IMR-90 (cell line): ENCODE measurements around the gene HEATR5A. TPM values are rescaled to one million over a fixed set of nuclear protein-coding genes. Genes with fewer than 3 reads are reported as not detected.

Experiments
- ATAC-seq: fragments of 200-7000 bp; cut with Tn5 transposase; 2 replicates; pipeline ENCODE4 v1.9.1; 2020; ENCODE audit warnings: low read depth, mild to moderate bottlenecking, moderate library complexity
- BruUV-seq: library from RNA; stranded (reverse); fragments of 400-500 nt; replicated peaks from 2 replicates; lab custom pipeline; 2021; lab: Mats Ljungman, UMichigan
- CTCF ChIA-PET: fragments of 300-600 bp; formaldehyde crosslinking; extraction: SDS; loops from one replicate; lab custom pipeline; 2021; ENCODE audit warnings: antibody characterized with exemption; lab: Yijun Ruan, JAX
- POLR2A ChIA-PET: fragments of 300-600 bp; sonication (Branson Sonifier 250); formaldehyde crosslinking; loops from one replicate; lab custom pipeline; 2022; ENCODE audit warnings: antibody characterized with exemption; ENCODE audit not compliant: unreplicated experiment; lab: Charles Lee
- DNase-seq: peaks from one replicate; pipeline ENCODE4 v3.0.0; 2013
- H2AFZ ChIP-seq: replicated peaks from 2 replicates; pipeline ENCODE3; 2013; ENCODE audit warnings: low read length, mild to moderate bottlenecking; ENCODE audit not compliant: poor library complexity
- H2AK5ac ChIP-seq: 2 replicates; pipeline ENCODE4 v1.6.1; 2013; ENCODE audit warnings: low read depth, low read length, inconsistent platforms
- H2AK9ac ChIP-seq: replicated peaks from 2 replicates; pipeline ENCODE3; 2013; ENCODE audit warnings: mild to moderate bottlenecking, low read depth, low read length, moderate library complexity; ENCODE audit not compliant: poor library complexity
- H2BK120ac ChIP-seq: 2 replicates; pipeline ENCODE4 v1.6.1; 2013; ENCODE audit warnings: low read depth, low read length, inconsistent platforms
- H2BK15ac ChIP-seq: 3 replicates; pipeline ENCODE4 v1.6.1; 2013; ENCODE audit warnings: low read depth, low read length, inconsistent platforms
- H2BK20ac ChIP-seq: 2 replicates; pipeline ENCODE4 v1.6.1; 2013; ENCODE audit warnings: low read depth, mild to moderate bottlenecking, inconsistent platforms, low read length, moderate library complexity
- H2BK5ac ChIP-seq: 2 replicates; pipeline ENCODE4 v1.6.1; 2013; ENCODE audit warnings: mild to moderate bottlenecking, low read depth, low read length, inconsistent platforms; ENCODE audit not compliant: poor library complexity, severe bottlenecking
- H3K14ac ChIP-seq: replicated peaks from 2 replicates; pipeline ENCODE4 v1.6.1; 2013; ENCODE audit warnings: low read depth, low read length, inconsistent platforms
- H3K18ac ChIP-seq: 2 replicates; pipeline ENCODE4 v1.6.1; 2013; ENCODE audit warnings: low read depth, low read length, control low read depth
- H3K23ac ChIP-seq: 2 replicates; pipeline ENCODE4 v1.6.1; 2013; ENCODE audit warnings: low read depth, low read length, inconsistent platforms
- H3K27ac ChIP-seq: 2 replicates; pipeline ENCODE4 v1.5.1; 2013; ENCODE audit warnings: mild to moderate bottlenecking, control low read depth, low read length; ENCODE audit not compliant: insufficient read depth
- H3K27me3 ChIP-seq: 2 replicates; pipeline ENCODE4 v1.6.1; 2013; ENCODE audit warnings: low read length; ENCODE audit not compliant: control insufficient read depth, insufficient read depth
- H3K36me3 ChIP-seq: 2 replicates; pipeline ENCODE4 v1.6.1; 2013; ENCODE audit warnings: low read length, mixed read lengths; ENCODE audit not compliant: control insufficient read depth, insufficient read depth
- H3K4ac ChIP-seq: 2 replicates; pipeline ENCODE4 v1.6.1; 2013; ENCODE audit warnings: low read depth, low read length, inconsistent platforms
- H3K4me1 ChIP-seq: 2 replicates; pipeline ENCODE4 v1.6.1; 2013; ENCODE audit warnings: low read length, mixed read lengths; ENCODE audit not compliant: control insufficient read depth, insufficient read depth
- H3K4me2 ChIP-seq: 2 replicates; pipeline ENCODE4 v1.6.1; 2013; ENCODE audit warnings: low read depth, mild to moderate bottlenecking, control low read depth, low read length, moderate library complexity
- H3K4me3 ChIP-seq: 2 replicates; pipeline ENCODE4 v1.5.1; 2013; ENCODE audit warnings: low read depth, mild to moderate bottlenecking, control low read depth, low read length, moderate library complexity; ENCODE audit not compliant: insufficient read depth
- H3K56ac ChIP-seq: 2 replicates; pipeline ENCODE4 v1.6.1; 2013; ENCODE audit warnings: low read length, inconsistent platforms; ENCODE audit not compliant: insufficient read depth; ENCODE audit errors: extremely low read depth
- H3K79me1 ChIP-seq, 2 experiments: 2 replicates each; pipeline ENCODE4 v1.6.1; 2013; ENCODE audit warnings: low read length in 2 of 2, inconsistent platforms in 1 of 2, low read depth in 1 of 2
- H3K9ac ChIP-seq: 2 replicates; pipeline ENCODE4 v1.6.1; 2013; ENCODE audit warnings: low read depth, low read length, control low read depth
- H3K9me1 ChIP-seq: 2 replicates; pipeline ENCODE4 v1.6.1; 2013; ENCODE audit warnings: low read length, inconsistent platforms; ENCODE audit not compliant: insufficient read depth
- H3K9me3 ChIP-seq: 2 replicates; pipeline ENCODE4 v1.6.1; 2013; ENCODE audit warnings: low read length; ENCODE audit not compliant: control insufficient read depth, insufficient read depth
- H4K20me1 ChIP-seq: 2 replicates; pipeline ENCODE4 v1.6.1; 2013; ENCODE audit warnings: low read length, inconsistent platforms; ENCODE audit not compliant: insufficient read depth
- H4K5ac ChIP-seq: 2 replicates; pipeline ENCODE4 v1.6.1; 2013; ENCODE audit warnings: mild to moderate bottlenecking, low read depth, low read length, control low read depth
- H4K8ac ChIP-seq, 2 experiments: 2 replicates each; pipeline ENCODE4 v1.6.1; 2013; ENCODE audit warnings: low read depth in 2 of 2, low read length in 2 of 2, control low read depth in 1 of 2, inconsistent platforms in 1 of 2
- H4K91ac ChIP-seq: 2 replicates; pipeline ENCODE4 v1.6.1; 2013; ENCODE audit warnings: low read depth, low read length, inconsistent platforms; ENCODE audit not compliant: insufficient read depth
- CEBPB ChIP-seq: IDR thresholded peaks from 2 replicates; pipeline ENCODE4 v1.6.1; 2012; ENCODE audit warnings: low read depth, low read length, improper control_type of control experiment
- CHD1 ChIP-seq: IDR thresholded peaks from 2 replicates; pipeline ENCODE4 v1.6.1; 2012; ENCODE audit warnings: low read depth, low read length, improper control_type of control experiment
- CTCF ChIP-seq: conservative IDR thresholded peaks from 2 replicates; pipeline ENCODE4 v1.5.1; 2012; ENCODE audit warnings: mild to moderate bottlenecking, low read depth, low read length, improper control_type of control experiment
- FOS ChIP-seq: fragments of 150-350 bp; IDR thresholded peaks from 2 replicates; pipeline ENCODE4 v1.6.1; 2016; ENCODE audit warnings: low read depth, low read length
- MAFK ChIP-seq: IDR thresholded peaks from 2 replicates; pipeline ENCODE4 v1.6.1; 2012; ENCODE audit warnings: low read depth, low read length, improper control_type of control experiment
- MAZ ChIP-seq: IDR thresholded peaks from 2 replicates; pipeline ENCODE4 v1.6.1; 2012; ENCODE audit warnings: low read depth, mild to moderate bottlenecking, low read length, improper control_type of control experiment, moderate library complexity, borderline replicate concordance
- MXI1 ChIP-seq: IDR thresholded peaks from 2 replicates; pipeline ENCODE4 v1.6.1; 2012; ENCODE audit warnings: low read depth, mild to moderate bottlenecking, low read length, moderate library complexity, borderline replicate concordance
- NFE2L2 ChIP-seq: fragments of 150-350 bp; IDR thresholded peaks from 2 replicates; pipeline ENCODE4 v1.6.1; 2016; ENCODE audit warnings: low read depth, mild to moderate bottlenecking, low read length
- POLR2A ChIP-seq: IDR thresholded peaks from 2 replicates; pipeline ENCODE4 v1.6.1; 2012; ENCODE audit warnings: mild to moderate bottlenecking, low read depth, low read length
- RAD21 ChIP-seq: IDR thresholded peaks from 2 replicates; pipeline ENCODE4 v1.6.1; 2012; ENCODE audit warnings: low read length, improper control_type of control experiment
- RCOR1 ChIP-seq: IDR thresholded peaks from 2 replicates; pipeline ENCODE4 v1.6.1; 2012; ENCODE audit warnings: mild to moderate bottlenecking, low read length, improper control_type of control experiment; ENCODE audit not compliant: insufficient replicate concordance
- RFX5 ChIP-seq: IDR thresholded peaks from 2 replicates; pipeline ENCODE4 v1.8.0; 2012; ENCODE audit warnings: low read depth, mild to moderate bottlenecking, low read length, moderate library complexity
- SMC3 ChIP-seq: fragments of 150-350 bp; IDR thresholded peaks from 2 replicates; pipeline ENCODE4 v1.6.1; 2016; ENCODE audit warnings: low read depth, mild to moderate bottlenecking, antibody characterized with exemption, low read length, moderate library complexity
- USF2 ChIP-seq: fragments of 150-350 bp; IDR thresholded peaks from 2 replicates; pipeline ENCODE4 v1.6.1; 2017; ENCODE audit warnings: mild to moderate bottlenecking, antibody characterized with exemption, low read length, low read depth
- WGBS, 2 experiments: methylation state at CpG; one replicate each; pipeline versions ENCODE4 v1.1.5 to v1.1.7; 2013; ENCODE audit warnings: missing lambda C conversion rate in 2 of 2; ENCODE audit not compliant: insufficient read length in 1 of 2; ENCODE audit errors: extremely low coverage in 2 of 2; 5-methylcytosine and 5-hydroxymethylcytosine counted together
- dilution Hi-C: fragments of 300-500 bp; cut with HindIII; formaldehyde crosslinking; loops from one replicate; pipeline ENCODE4 v1.14.3; 2018; ENCODE audit warnings: low sequenced_read_pairs; ENCODE audit not compliant: unreplicated experiment
- in situ Hi-C: fragments of 300-500 bp; cut with MboI; formaldehyde crosslinking; loops from 3 replicates; pipeline ENCODE4 v1.14.3; 2019; ENCODE audit warnings: low sequenced_read_pairs, inconsistent platforms, mixed read lengths
- intact Hi-C: fragments of 100-400 bp; cut with micrococcal nuclease; formaldehyde crosslinking; loops from 2 replicates; pipeline ENCODE4 v1.10.0; 2022
- polyA plus RNA-seq, 3 experiments: library from polyadenylated mRNA; depleted of rRNA; stranded (reverse); fragments of >200 nt; gene quantifications; 2 replicates each; pipeline ENCODE4 v1.2.3, GENCODE V29; 2012; ENCODE audit warnings: low replicate concordance in 1 of 3
- total RNA-seq: library from RNA; depleted of rRNA; stranded (reverse); fragments of >200 nt; gene quantifications from 2 replicates; pipeline ENCODE4 v1.2.3, GENCODE V29; 2012
- TF ChIP-seq, protein P1 (sequence below): fragments of 150-350 bp; IDR thresholded peaks from 2 replicates; pipeline ENCODE4 v1.6.1; 2016; ENCODE audit warnings: low read depth, mild to moderate bottlenecking, low read length, moderate library complexity, borderline replicate concordance

Gene HEATR5A
- total and polyA plus RNA-seq, 2 of the 4 experiments (the other 2 are of a cell fraction): 14.0 to 48.9 TPM

DNA sequence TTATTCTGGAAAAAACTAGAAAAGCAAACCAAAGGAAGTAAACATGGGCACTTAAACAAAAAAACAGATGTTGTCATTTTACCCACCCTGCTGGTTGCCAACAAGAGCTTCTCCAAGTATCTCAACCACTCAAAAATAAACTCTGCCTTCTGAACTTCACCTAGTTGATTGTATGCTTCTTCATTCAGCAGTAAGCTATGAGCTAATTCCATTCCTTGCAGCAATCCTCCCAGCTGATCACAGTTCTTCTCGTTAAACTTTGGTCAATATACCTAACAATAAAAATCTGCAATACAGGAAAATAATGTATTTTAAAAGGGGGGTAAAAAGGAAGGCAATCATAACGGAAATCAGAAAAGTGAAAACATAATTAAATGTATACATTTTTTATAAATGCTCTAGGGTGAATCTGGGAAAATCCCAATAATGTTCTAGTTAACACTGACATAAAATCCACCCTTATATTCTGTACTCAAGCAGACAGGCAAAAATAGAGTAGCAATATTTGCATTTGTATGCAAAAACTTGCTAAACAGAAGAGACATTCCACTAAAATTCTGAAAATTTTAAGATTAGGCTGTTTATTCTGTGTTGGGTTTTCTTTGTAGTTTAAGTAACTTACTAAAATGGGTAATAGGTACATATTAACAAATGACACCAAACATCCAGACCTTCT lies 17.4 kb downstream of the HEATR5A start:
- no peak overlapping the region for H3K18ac ChIP-seq
- no peak for DNase-seq
- no peak overlapping the region for H3K14ac ChIP-seq
- H3K36me3 ChIP-seq: peaks cover 7% of the 10 kb centered on the region
- no peak overlapping the region for H2AK5ac ChIP-seq
- dilution Hi-C loops: no loop called here
- H3K4me2 ChIP-seq: no peak overlapping the region
- no peak for TF ChIP-seq MAZ
- no peak for TF ChIP-seq SMC3
- TF ChIP-seq CEBPB: no peak
- TF ChIP-seq CHD1: no peak
- TF ChIP-seq USF2: no peak
- TF ChIP-seq FOS: no peak
- TF ChIP-seq RAD21: no peak
- TF ChIP-seq RCOR1: no peak
- no peak for TF ChIP-seq POLR2A
- TF ChIP-seq, protein P1, sequence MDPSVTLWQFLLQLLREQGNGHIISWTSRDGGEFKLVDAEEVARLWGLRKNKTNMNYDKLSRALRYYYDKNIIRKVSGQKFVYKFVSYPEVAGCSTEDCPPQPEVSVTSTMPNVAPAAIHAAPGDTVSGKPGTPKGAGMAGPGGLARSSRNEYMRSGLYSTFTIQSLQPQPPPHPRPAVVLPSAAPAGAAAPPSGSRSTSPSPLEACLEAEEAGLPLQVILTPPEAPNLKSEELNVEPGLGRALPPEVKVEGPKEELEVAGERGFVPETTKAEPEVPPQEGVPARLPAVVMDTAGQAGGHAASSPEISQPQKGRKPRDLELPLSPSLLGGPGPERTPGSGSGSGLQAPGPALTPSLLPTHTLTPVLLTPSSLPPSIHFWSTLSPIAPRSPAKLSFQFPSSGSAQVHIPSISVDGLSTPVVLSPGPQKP: no peak
- no peak for TF ChIP-seq NFE2L2
- no peak for TF ChIP-seq RFX5
- no peak for TF ChIP-seq MXI1
- no peak for TF ChIP-seq CTCF
- no peak for TF ChIP-seq MAFK
- H2AFZ ChIP-seq: no peak overlapping the region
- ATAC-seq: peak; percentile 44; the same call in 1 of the 2 replicates
- in situ Hi-C loops: no loop called here
- WGBS, 2 experiments: no CpG with 5 or more reads among the region's 2 CpGs
- no peaks in the 10 kb centered on the region for H3K4me1 ChIP-seq
- H3K4me3 ChIP-seq: no peak overlapping the region
- no peaks in the 10 kb centered on the region for H4K20me1 ChIP-seq
- H4K91ac ChIP-seq: no peak overlapping the region
- H2BK5ac ChIP-seq: no peak overlapping the region
- 0 out of 2 replicates have a peak overlapping the region, but pooled peaks have one; percentile 18 for H3K23ac ChIP-seq
- POLR2A ChIA-PET: no interaction called here
- no peaks in the 10 kb centered on the region for H3K9me3 ChIP-seq
- no peak overlapping the region for H3K9ac ChIP-seq
- H3K56ac ChIP-seq: no peak overlapping the region
- H2BK20ac ChIP-seq: no peak overlapping the region
- CTCF ChIA-PET: no interaction called here
- H2BK120ac ChIP-seq: no peak overlapping the region
- no peak overlapping the region for H4K5ac ChIP-seq
- no peak overlapping the region for H3K27ac ChIP-seq
- peaks cover 23 to 26% of the 10 kb centered on the region in 2 experiments for H3K79me1 ChIP-seq
- no TSS peak for BruUV-seq
- H2BK15ac ChIP-seq: no peak overlapping the region
- peaks cover 9% of the 10 kb centered on the region; the same call in 1 of the 2 replicates for H3K9me1 ChIP-seq
- no peak overlapping the region for H3K4ac ChIP-seq
- intact Hi-C loops: no loop called here
- no peaks in the 10 kb centered on the region for H3K27me3 ChIP-seq
- H2AK9ac ChIP-seq: no peak overlapping the region
- no peak overlapping the region for H4K8ac ChIP-seq
